ENCODE results near the gene CDK14.

The CDK14 gene

DNA sequence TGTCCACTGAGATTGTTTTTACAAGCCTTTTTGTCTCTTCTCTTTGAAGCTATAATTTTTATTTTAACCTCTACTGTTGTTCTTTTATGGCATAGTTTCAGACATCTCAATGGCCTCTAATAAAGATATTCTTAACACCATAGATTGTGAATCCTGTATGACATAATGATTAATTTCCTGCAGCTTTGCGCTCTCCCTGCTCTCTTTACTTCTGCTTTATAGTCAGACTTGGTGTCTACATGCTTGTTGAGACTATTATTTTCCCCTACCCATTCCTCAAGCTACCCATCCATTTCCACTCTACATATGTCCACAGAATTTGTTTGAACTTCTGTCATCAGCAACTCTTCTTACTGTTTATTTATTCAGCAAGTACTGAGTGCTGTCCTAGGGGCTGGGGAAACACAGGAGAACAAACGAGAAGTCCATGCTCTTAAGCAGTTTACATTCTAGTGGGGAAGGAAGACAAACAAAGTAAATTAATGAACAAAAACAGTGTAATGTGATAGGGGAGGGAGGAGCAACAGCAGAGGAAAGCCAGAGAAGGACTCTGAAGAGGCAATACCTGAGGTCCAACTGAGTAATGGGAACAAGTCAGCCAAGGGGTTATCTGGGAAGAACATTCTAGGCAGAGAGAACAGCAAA is 110.1 kb downstream of the CDK14 start:
- no peaks in the 10 kb centered on the region for H3K4me1 Mint-ChIP-seq
- H3K36me3 Mint-ChIP-seq = no peaks in the 10 kb centered on the region
- H3K9me3 Mint-ChIP-seq = no peaks in the 10 kb centered on the region
- no peak overlapping the region for H3K4me3 Mint-ChIP-seq
- H3K27ac Mint-ChIP-seq = no peak overlapping the region
- H3K27me3 Mint-ChIP-seq = peaks cover 2% of the 10 kb centered on the region

- H3K4me3 Mint-ChIP-seq = no peak overlapping the region
- H3K9me3 Mint-ChIP-seq = no peaks in the 10 kb centered on the region
- no peak overlapping the region for H3K27ac Mint-ChIP-seq
These were observed 112.8 kb downstream of the CDK14 start for GRCh38 chr7:90708841-90709317.

GRCh38 chr7:90709501-90710465 is 113.7 kb downstream of the CDK14 start:
- Mint-ChIP-seq H3K36me3 (no peaks in the 10 kb centered on the region), H3K27ac (no peak overlapping the region), H3K27me3 (no peaks in the 10 kb centered on the region), H3K4me1 (no peaks in the 10 kb centered on the region), H3K4me3 (no peak overlapping the region), H3K9me3 (no peaks in the 10 kb centered on the region)

More at GRCh38 chr7:90708841-90709317, 112.8 kb downstream of the CDK14 start:
- H3K36me3 Mint-ChIP-seq = no peaks in the 10 kb centered on the region
- no peaks in the 10 kb centered on the region for H3K27me3 Mint-ChIP-seq
- H3K4me1 Mint-ChIP-seq = no peaks in the 10 kb centered on the region

- H3K4me3 Mint-ChIP-seq = no peak overlapping the region
These were observed 114.3 kb downstream of the CDK14 start for GRCh38 chr7:90710466-90710850.

DNA sequence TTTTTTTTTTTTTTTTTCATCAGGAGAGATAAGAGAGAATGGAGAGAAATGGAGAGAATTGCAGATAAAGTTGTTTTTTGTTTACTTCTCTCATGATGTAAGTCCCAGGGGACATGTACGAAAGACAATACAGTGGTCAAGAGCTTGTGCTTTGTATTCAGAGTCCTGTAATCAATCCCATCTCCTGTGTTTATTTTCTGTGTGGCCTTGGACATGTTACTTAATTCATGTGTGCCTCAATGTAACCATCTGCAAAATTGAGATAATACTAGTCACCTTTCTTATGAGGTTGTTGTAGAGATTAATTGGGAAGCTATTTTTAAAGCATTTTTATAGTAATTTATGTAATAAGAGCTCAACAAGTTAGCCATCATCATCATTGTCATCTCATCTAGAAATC is 117.5 kb downstream of the CDK14 start:
- Mint-ChIP-seq H3K27ac (no peak overlapping the region), H3K27me3 (peaks cover 2% of the 10 kb centered on the region), H3K4me3 (no peak overlapping the region), H3K9me3 (no peaks in the 10 kb centered on the region), H3K4me1 (no peaks in the 10 kb centered on the region), H3K36me3 (no peaks in the 10 kb centered on the region)

More at GRCh38 chr7:90710466-90710850, 114.3 kb downstream of the CDK14 start:
- Mint-ChIP-seq H3K9me3 (no peaks in the 10 kb centered on the region), H3K36me3 (no peaks in the 10 kb centered on the region), H3K27ac (no peak overlapping the region), H3K4me1 (no peaks in the 10 kb centered on the region), H3K27me3 (no peaks in the 10 kb centered on the region)

DNA sequence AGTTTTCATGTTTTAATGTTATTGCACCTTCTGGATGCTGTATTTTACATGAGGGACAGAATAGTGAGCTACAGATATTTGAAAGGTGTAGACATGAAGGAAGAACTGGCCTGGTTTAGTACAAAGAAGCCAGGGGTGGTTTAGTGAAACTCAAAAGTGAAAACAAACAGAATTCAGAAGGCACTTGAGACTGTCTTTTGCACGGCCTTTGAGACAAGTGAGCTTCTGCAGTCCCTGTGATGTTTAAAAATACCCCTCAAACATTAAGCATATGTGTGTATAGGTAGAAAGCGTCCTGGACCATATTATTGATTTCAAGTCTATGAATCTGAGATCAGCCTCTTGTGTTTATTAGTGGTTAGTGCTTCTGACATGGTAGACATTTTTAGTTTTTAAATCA is 118.9 kb downstream of the CDK14 start:
- Mint-ChIP-seq H3K4me3 (no peak overlapping the region), H3K27ac (no peak overlapping the region), H3K4me1 (no peaks in the 10 kb centered on the region), H3K9me3 (no peaks in the 10 kb centered on the region), H3K36me3 (no peaks in the 10 kb centered on the region), H3K27me3 (peaks cover 2% of the 10 kb centered on the region)

DNA sequence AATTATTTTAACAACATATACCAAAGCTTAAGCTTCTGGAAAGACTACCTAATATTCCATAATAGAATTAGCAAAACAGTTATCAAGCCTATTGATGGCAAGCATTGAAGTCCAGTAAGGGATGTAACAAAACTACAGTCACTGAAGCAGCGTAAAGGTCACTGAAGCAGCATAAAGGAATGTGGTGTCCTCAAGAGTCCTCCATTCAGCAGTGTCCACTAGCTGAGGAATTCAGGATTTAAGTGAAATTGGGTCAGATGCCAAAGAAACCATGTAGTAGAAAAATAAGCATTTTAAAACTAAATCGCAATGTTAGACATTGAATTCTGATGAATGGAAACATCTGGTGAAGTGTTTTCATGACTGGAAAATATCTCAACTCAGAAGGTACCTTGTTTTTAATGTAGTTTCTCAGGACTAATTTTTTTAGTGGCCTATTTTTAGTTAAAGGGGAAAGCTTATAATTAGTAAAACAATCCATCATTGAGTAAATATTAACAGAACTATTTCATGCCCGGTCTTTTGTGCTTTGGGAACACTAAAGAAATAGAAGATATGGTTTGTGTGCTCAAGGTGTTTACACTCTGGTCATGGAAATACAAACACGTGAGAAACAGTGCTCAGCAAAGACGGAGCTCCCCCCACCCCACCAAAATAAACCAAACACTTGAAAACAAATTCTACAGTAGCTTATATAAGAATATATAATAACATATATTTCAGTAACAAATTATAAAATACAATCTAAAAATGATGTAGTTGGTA is 121.4 kb downstream of the CDK14 start:
- Mint-ChIP-seq H3K9me3 (no peaks in the 10 kb centered on the region), H3K4me3 (no peak overlapping the region), H3K27ac (no peak overlapping the region), H3K27me3 (peaks cover 2% of the 10 kb centered on the region), H3K36me3 (no peaks in the 10 kb centered on the region), H3K4me1 (no peaks in the 10 kb centered on the region)

GRCh38 chr7:90719155-90719554 is 123.0 kb downstream of the CDK14 start:
- Mint-ChIP-seq H3K36me3 (no peaks in the 10 kb centered on the region), H3K4me3 (no peak overlapping the region), H3K4me1 (no peaks in the 10 kb centered on the region), H3K27ac (no peak overlapping the region), H3K9me3 (no peaks in the 10 kb centered on the region), H3K27me3 (peaks cover 2% of the 10 kb centered on the region)

- no peak overlapping the region for H3K27ac Mint-ChIP-seq
- H3K27me3 Mint-ChIP-seq = peaks cover 2% of the 10 kb centered on the region
- no peak overlapping the region for H3K4me3 Mint-ChIP-seq
- H3K36me3 Mint-ChIP-seq = no peaks in the 10 kb centered on the region
- no peaks in the 10 kb centered on the region for H3K9me3 Mint-ChIP-seq
- H3K4me1 Mint-ChIP-seq = no peaks in the 10 kb centered on the region
These were observed 125.1 kb downstream of the CDK14 start for GRCh38 chr7:90720984-90721760.

- no peak overlapping the region for H3K27ac Mint-ChIP-seq
- H3K27me3 Mint-ChIP-seq = no peaks in the 10 kb centered on the region
- H3K4me3 Mint-ChIP-seq = no peak overlapping the region
- no peaks in the 10 kb centered on the region for H3K36me3 Mint-ChIP-seq
- H3K9me3 Mint-ChIP-seq = no peaks in the 10 kb centered on the region
- H3K4me1 Mint-ChIP-seq = no peaks in the 10 kb centered on the region
These were observed 125.8 kb downstream of the CDK14 start for GRCh38 chr7:90721869-90722431.

DNA sequence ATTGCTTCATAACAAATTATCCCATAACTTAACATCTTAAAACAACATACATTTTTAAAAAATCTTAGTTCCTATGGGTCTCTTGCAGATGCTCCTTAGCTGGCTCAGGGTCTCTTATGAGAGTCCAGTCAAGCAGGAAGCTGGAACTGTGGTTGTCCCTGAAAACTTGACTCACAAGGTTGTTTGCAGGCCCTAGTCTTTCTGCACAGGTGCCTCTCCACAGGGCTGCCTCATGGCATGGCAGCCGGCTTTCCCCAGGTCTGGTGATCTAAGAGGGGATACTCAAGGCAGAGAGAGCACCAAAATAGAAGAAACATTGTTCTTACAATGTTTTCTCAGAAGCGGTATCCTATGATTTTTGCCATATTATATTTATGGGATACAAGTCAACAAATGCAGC is 127.1 kb downstream of the CDK14 start:
- H3K27me3 Mint-ChIP-seq = no peaks in the 10 kb centered on the region
- H3K27ac Mint-ChIP-seq = no peak overlapping the region
- H3K4me3 Mint-ChIP-seq = no peak overlapping the region
- no peaks in the 10 kb centered on the region for H3K9me3 Mint-ChIP-seq
- H3K36me3 Mint-ChIP-seq = no peaks in the 10 kb centered on the region
- no peaks in the 10 kb centered on the region for H3K4me1 Mint-ChIP-seq

DNA sequence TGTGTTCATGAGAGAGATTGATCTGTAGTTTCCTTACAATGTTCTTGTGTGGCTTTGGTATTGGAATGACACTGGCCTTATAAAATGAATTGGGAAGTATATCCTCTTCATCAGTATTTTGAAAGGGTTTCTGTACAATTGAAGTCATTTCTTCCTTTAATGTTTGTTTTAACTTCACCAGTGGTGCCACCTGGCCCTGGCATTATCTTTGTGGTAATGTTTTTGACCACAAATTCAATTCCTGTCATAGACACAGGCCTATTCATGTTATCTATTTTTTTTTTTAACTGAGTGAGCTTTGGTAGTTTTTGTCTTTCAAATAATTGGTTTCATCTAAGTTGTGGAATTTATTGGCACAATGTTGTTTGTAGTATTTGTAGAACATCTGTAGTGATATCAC is 127.7 kb downstream of the CDK14 start:
- H3K4me1 Mint-ChIP-seq = no peaks in the 10 kb centered on the region
- H3K27ac Mint-ChIP-seq = no peak overlapping the region
- H3K4me3 Mint-ChIP-seq = no peak overlapping the region
- no peaks in the 10 kb centered on the region for H3K36me3 Mint-ChIP-seq
- no peaks in the 10 kb centered on the region for H3K27me3 Mint-ChIP-seq
- H3K9me3 Mint-ChIP-seq = no peaks in the 10 kb centered on the region

DNA sequence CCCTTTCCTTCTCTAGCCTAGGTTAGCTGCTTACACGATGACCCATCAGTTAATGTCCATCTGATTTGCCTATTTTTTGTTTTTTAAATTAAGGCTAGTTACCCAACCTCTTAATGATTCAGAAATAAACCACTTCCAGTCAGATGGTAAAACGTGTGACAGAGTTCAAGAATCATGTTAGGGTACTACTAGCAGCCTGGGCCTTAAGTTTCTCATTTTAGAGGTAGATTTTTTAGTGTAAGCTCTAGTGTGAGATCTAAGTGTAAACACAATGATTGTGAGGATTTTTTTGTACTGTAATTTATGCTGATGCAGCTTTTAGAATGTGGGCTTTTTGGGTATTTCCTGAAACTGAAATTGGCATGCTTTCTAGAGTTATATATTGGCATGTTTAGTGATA is 130.0 kb downstream of the CDK14 start:
- H3K4me3 Mint-ChIP-seq = no peak overlapping the region
- no peaks in the 10 kb centered on the region for H3K36me3 Mint-ChIP-seq
- H3K27me3 Mint-ChIP-seq = no peaks in the 10 kb centered on the region
- H3K4me1 Mint-ChIP-seq = no peaks in the 10 kb centered on the region
- H3K27ac Mint-ChIP-seq = no peak overlapping the region
- H3K9me3 Mint-ChIP-seq = no peaks in the 10 kb centered on the region

DNA sequence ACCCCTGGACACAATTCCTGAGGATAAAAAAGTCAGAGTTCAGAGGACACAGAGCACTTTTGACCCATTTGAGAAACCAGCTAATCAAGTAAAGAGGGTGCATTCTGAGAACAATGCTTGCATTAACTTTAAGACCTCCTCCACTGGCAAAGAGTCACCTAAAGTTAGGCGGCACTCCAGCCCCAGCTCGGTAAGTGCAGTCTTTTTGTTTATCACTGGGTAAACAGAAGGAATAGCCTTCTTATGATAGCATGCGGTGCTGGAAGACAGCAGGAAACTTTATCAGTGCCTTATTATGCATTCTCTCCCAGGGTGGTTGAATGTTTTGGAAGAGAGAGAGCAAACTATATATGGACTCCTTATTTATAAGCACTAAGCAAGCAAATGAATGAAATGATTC is 130.5 kb downstream of the CDK14 start:
- Mint-ChIP-seq H3K27ac (no peak overlapping the region), H3K9me3 (no peaks in the 10 kb centered on the region), H3K4me1 (no peaks in the 10 kb centered on the region), H3K4me3 (no peak overlapping the region), H3K27me3 (no peaks in the 10 kb centered on the region), H3K36me3 (no peaks in the 10 kb centered on the region)

- Mint-ChIP-seq H3K36me3 (no peaks in the 10 kb centered on the region), H3K27me3 (no peaks in the 10 kb centered on the region), H3K4me1 (no peaks in the 10 kb centered on the region), H3K9me3 (no peaks in the 10 kb centered on the region), H3K4me3 (no peak overlapping the region), H3K27ac (no peak overlapping the region)
These were observed 131.3 kb downstream of the CDK14 start for GRCh38 chr7:90727412-90727811.
